AG10803 (cell line): ENCODE data around the gene CCT7.

Source experiments
- DNase-seq: peaks from one replicate; pipeline ENCODE4 v3.0.0; 2010; ENCODE audit warnings: low read depth
- H3K4me3 ChIP-seq: 2 replicates; pipeline ENCODE4 v1.5.1; 2011; ENCODE audit warnings: mild to moderate bottlenecking, low read length, control low read depth
- CTCF ChIP-seq: conservative IDR thresholded peaks from 2 replicates; pipeline ENCODE4 v1.5.1; 2011; ENCODE audit warnings: mild to moderate bottlenecking, low read length, control low read depth, inconsistent platforms

Gene CCT7

DNA sequence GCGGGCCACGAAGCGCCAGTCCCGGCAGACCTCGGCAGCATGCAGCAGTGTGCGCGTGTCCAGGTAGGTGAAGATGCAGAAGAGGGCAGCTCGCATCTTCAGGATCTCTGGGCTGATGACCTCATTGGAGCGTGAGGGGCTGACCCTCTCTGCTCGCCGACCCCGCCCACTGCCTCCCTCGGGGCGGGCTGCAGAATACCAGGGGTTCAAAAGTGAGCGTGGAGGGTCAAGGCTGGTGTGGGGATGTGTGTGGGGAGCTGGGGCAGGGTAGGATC is 30.2 kb downstream of the CCT7 start:
- no peak for TF ChIP-seq CTCF

DNA sequence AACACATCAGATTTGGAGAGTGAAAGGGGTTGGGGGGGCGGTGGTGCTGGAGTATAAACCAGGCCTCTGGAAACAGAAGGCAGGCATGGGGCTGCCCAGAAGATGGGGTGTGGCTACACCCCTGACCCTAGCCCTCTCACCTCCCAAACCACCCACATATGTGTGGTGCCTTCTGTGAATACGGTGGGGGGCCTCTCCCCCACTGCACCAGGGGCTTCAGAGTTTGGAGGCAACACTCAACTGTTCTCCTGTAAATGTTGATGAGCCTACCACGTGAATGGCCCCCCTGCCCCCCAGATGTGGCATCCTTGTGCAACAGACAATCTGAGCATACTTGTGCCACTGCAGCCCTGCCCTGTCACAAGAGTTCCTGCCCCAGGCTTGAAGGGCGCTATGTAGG is 30.7 kb downstream of the CCT7 start:
- TF ChIP-seq CTCF = no peak
- DNase-seq = no peak
- H3K4me3 ChIP-seq = no peak overlapping the region

More for the DNA sequence above, 30.2 kb downstream of the CCT7 start:
- H3K4me3 ChIP-seq = no peak overlapping the region
- no peak for DNase-seq

DNA sequence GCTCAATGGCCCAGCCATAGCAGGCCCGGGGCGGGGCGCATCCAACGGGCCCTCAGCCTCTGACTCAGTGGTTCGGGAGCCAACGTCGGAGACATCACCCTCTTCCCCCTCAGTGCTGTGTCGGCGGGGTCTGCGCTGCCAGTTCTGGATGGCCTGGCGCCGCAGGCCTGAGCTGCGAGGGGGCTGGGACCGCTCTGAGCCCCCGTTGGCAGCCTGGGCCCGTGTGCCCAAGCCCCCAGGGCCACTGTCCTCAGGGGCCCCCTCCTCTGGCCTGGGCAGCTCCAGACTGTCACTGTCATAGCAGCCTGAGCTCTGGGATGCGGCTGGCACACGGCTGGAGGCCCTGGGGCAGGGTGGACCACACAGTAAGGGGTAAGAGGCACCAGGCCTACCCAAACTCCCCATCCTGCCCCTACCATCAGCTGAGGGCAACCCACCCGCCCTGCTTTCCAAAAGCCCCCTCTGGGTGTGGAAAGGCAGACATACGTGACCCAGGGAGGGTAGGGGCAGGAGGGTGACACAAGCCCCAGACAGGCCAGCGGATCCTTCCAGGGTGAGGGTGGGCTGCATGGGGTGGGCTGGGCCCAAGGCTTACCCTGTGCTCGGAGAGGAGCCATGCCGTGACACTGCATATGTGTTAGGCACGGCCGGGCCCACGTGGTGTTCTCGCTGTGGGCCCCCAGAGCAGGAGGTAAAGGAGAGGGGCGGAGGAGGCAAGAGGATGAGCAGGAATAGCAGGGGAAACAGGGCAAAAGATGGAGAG is 31.4 kb downstream of the CCT7 start:
- TF ChIP-seq CTCF = no peak
- H3K4me3 ChIP-seq = no peak overlapping the region
- DNase-seq = no peak

GRCh38 chr2:73266061-73266901 is 32.2 kb downstream of the CCT7 start:
- DNase-seq = no peak
- no peak overlapping the region for H3K4me3 ChIP-seq
- no peak for TF ChIP-seq CTCF

- DNase-seq = no peak
- H3K4me3 ChIP-seq = no peak overlapping the region
- no peak for TF ChIP-seq CTCF
These were observed 32.9 kb downstream of the CCT7 start for GRCh38 chr2:73267008-73267407.

GRCh38 chr2:73268366-73268829 is 34.3 kb downstream of the CCT7 start:
- TF ChIP-seq CTCF = no peak
- no peak for DNase-seq
- H3K4me3 ChIP-seq = no peak overlapping the region
